G401 (cell line): Measurements from ENCODE around the gene BCAR3. TPM values are rescaled to one million over a fixed set of nuclear protein-coding genes. Genes with fewer than 3 reads are reported as not detected.
"Not testable (repeated sequence)": the region's sequence is repeated elsewhere in the genome, so short reads cannot be mapped to it uniquely, and the experiment has no call there.

Source experiments
- DNase-seq: peaks from one replicate; pipeline ENCODE4 v3.0.0-alpha.2; 2015; ENCODE audit warnings: low spot score
- in situ Hi-C: cut with HindIII; loops from 2 replicates; pipeline ENCODE4 v1.10.0; 2016; ENCODE audit warnings: low sequenced_read_pairs, mixed read lengths
- total RNA-seq: library from RNA; depleted of rRNA; stranded (reverse); fragments of >200 nt; shearing (Covaris generic); gene quantifications from 2 replicates; pipeline ENCODE4 v1.2.3, GENCODE V29; 2014

BCAR3 gene
- total RNA-seq, 1 experiment from 2014 or later: 3.3 TPM

- in situ Hi-C loops: no loop called here
- no peak for DNase-seq
These were observed 8.3 kb downstream of the BCAR3 start for GRCh38 chr1:93673163-93673829.

GRCh38 chr1:93672477-93673162, 9.0 kb downstream of the BCAR3 start:
- no peak for DNase-seq
- in situ Hi-C loops: no loop called here

- no peak for DNase-seq
- in situ Hi-C loops: no loop called here
These were observed 9.6 kb downstream of the BCAR3 start for GRCh38 chr1:93672069-93672468.

- in situ Hi-C loops: no loop called here
- no peak for DNase-seq
These were observed 10.5 kb downstream of the BCAR3 start for GRCh38 chr1:93671099-93671621.

- DNase-seq: peak; percentile 25
- in situ Hi-C loops: no loop called here
These were observed 11.5 kb downstream of the BCAR3 start for GRCh38 chr1:93670141-93670540.

- in situ Hi-C loops: no loop called here
- DNase-seq: no peak
These were observed 12.3 kb downstream of the BCAR3 start for GRCh38 chr1:93669369-93669768.

GRCh38 chr1:93668951-93669350, 12.7 kb downstream of the BCAR3 start:
- no peak for DNase-seq
- in situ Hi-C loops: no loop called here

- no peak for DNase-seq
- in situ Hi-C loops: no loop called here
These were observed 13.5 kb downstream of the BCAR3 start for GRCh38 chr1:93668121-93668520.

- in situ Hi-C loops: no loop called here
These were observed 14.0 kb downstream of the BCAR3 start for GRCh38 chr1:93667642-93668041.

GRCh38 chr1:93666613-93667384, 14.8 kb downstream of the BCAR3 start:
- no peak for DNase-seq
- in situ Hi-C loops: no loop called here

More at GRCh38 chr1:93667642-93668041, 14.0 kb downstream of the BCAR3 start:
- DNase-seq: no peak

- in situ Hi-C loops: no loop called here
- DNase-seq: no peak
These were observed 16.6 kb downstream of the BCAR3 start for GRCh38 chr1:93665015-93665414.

GRCh38 chr1:93663208-93663614, 18.4 kb downstream of the BCAR3 start:
- in situ Hi-C loops: no loop called here
- no peak for DNase-seq

- no peak for DNase-seq
- in situ Hi-C loops: no loop called here
These were observed 19.0 kb downstream of the BCAR3 start for GRCh38 chr1:93662481-93663207.

- no peak for DNase-seq
- in situ Hi-C loops: no loop called here
These were observed 19.7 kb downstream of the BCAR3 start for GRCh38 chr1:93661829-93662474.

GRCh38 chr1:93661341-93661740, 20.3 kb downstream of the BCAR3 start:
- DNase-seq, in situ Hi-C loops: not testable (repeated sequence)

- DNase-seq: no peak
- in situ Hi-C loops: no loop called here
These were observed 21.7 kb downstream of the BCAR3 start for GRCh38 chr1:93659822-93660503.

GRCh38 chr1:93658188-93658587, 23.4 kb downstream of the BCAR3 start:
- in situ Hi-C loops: no loop called here
- DNase-seq: no peak

GRCh38 chr1:93656491-93656890, 25.1 kb downstream of the BCAR3 start:
- DNase-seq: no peak
- in situ Hi-C loops: no loop called here
